Activated naive CD4-positive, alpha-beta T cell (primary cell): ENCODE results near the gene KIF13A.
"Not testable (repeated sequence)": the region's sequence is repeated elsewhere in the genome, so short reads cannot be mapped to it uniquely, and the experiment has no call there.

Experiments
- DNase-seq, 4 experiments: peaks; one replicate each; lab custom pipeline; 2025; lab: John Stamatoyannopoulos, UW

Gene KIF13A

DNA sequence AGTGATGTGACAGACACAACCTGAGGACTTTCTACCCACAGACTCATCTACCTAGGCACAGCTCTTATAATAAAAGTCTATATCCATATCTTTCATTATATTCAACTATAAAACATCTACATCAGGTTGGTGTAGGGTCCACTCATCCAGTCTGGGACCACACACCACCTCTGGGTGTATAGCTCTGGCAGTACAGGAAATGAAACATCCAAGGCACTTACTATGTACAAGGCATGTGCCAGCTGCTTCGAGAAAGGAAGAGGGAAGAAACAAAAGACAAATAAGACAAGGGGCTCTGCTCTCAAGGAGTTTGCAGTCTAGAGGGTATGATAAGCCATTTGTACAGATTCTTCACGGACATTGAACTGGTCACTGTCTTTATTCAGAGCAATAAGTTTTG, 18.6 kb downstream of the KIF13A start:
- no peak for DNase-seq

DNA sequence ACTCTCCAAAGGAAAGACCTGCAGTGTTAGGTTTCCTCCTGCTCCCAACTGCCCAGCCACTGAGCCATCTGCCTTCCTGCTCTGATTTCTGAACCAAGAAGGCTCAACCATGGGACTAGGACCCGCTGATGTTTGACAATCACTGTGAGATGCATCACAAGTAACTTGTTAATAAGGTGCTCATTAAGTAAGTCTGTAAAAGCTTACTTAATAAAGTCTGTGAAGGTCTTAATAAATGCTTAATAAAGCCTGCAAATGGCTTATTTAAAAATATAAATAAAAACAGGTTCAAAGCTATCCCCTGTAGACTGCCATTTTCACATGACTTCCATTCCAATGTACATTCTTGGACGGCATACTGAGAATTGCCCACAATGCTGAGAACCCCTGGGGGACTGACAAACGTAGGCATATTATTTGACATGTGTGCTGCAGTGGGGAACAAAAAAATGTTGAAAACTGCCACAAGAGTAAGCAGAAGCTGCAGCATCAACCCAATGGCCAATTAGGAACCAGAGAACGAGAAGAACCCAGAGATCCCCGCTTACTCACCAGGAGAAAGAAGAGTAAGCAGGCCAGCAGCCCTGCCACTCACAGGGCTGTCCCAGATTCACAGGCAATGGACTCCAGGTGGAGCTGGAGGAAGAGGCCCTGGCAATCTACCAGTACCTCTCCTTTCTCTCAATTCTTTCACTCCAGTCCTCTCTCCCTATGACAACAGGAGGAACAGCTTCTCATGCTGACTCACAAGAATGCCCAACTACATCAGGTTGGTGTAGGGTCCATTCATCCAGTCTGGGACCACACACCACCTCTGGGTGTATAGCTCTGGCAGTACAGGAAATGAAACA, 19.5 kb downstream of the KIF13A start:
- DNase-seq = no peak

DNA sequence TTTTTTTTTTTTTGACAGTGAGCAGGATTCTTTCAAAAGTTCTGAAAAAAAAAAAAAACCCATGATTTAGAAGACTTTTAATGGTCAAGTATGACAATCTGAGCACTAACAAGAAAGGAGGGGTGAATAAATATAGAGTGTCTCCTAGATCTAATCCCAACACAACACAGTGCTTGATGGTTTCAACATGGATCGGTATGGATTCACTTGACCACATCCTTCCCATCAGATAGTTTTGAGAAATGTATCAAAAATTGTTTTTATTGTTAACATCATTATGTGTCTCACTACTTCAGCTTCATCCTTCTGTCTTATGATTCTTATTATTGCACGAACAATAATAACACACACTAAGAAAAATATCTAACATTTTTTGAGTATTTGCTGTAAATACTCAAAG, 21.0 kb downstream of the KIF13A start:
- no peak for DNase-seq

DNA sequence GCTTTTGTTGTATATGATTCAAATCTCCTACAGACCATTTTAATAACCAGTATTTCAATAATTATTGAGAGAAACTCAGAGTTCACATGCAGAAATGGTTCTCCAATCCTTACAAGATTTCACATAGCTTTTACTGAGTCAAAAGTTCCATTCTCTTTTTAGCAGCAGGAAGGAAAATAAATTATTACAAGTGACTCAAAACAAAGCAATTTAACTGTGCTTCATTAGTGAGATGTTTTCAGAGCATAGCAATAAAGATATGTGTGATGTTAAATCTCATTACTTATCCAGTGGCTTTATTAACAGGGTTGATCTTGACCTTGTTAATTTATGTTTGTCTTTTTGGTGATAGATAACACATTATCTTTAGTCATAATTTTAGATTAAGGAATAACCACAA, 22.0 kb downstream of the KIF13A start:
- no peak for DNase-seq

DNA sequence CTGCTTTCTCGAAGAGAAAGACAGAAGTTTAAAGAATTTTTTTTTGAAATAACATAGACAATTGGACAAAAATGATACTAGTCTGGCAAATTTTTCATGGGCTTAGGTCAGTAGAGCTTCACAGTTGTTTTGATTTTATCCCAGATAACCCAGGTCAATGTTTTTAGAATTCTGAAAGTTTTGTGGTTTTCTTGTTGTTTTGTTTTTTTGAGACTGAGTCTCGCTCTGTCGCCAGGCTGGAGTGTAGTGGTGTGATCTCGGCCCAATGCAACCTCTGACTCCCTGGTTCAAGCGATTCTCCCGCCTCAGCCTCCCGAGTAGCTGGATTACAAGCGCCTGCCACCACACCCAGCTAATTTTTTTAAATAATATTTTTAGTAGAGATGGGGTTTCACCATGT, 22.8 kb downstream of the KIF13A start:
- DNase-seq = no peak

DNA sequence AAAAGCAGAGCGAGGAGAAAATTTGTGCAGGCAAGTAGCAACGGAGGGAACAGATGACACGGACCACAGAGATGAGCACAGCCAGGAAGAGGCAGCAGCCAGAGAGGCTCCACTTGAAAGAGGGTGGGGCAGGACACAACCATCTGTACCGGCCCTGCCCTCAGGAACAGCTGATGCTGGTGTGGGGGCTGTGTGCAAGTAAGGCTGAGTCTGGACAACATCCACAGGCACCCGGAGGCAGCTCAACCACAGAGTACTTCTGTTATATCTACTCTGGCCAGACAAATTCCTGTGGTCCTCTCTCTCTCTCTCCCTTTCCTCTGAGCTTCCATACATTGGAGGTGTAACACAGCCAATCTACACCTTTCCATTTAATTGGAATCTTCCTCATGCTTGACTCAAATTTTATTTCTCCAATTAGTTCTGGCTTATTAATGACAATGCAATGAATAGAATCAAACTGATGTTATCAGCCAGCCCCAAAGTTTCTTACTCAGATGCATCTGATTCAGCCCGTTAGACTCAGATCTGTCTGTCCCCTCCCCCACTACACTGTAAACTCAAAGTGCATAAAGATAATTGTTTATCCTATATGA, 24.9 kb downstream of the KIF13A start:
- DNase-seq = no peak

DNA sequence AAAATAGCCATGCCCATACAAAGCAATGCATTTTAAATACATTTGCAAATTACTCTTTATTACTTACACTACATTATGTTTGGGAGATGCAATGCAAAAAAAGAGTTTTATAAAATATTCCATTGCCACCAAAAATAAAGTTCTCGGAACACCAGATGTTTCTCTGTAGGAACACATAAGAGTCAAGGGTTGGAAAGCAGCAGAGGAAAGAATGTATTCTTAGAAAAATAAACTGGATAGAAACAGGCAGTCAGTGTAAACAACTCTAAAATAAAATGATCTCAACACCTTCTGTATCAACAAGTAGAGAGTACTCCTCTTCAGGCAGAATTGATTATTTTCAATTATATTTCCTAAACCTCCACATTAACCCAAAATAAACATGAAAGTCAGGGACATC, 28.1 kb downstream of the KIF13A start:
- no peak for DNase-seq

DNA sequence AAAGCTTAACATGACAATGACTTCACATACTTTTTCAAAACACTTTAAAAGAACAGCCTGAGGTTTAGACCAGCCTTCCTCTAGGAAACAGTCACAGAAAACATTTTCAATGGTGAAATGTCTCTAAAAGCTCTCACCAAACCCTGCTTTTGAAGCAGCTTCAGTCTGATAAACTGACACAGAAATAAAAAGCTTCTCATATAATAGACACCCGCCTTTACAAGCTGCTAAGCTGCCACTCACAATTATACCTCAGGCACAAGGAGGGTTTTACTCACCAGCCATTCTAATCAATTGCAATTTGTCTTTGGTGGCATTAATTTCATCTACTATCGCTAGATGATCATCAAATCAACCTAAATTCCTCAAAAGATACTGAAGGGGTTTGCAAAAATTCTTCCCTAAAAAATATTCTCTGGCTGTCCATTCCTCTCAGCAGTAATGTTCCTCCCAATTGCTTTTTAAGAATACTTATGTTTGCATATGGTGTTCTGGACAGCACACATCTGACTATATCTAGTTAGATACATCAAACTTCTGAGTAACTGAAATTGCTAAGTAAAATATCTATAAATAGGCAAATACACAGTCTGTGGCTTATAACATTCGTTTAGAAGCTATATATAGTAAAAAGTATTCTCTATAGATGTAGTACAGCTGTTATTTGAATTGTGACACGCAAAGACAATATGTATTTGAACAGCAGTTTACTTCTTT, 29.4 kb downstream of the KIF13A start:
- no peak for DNase-seq

DNA sequence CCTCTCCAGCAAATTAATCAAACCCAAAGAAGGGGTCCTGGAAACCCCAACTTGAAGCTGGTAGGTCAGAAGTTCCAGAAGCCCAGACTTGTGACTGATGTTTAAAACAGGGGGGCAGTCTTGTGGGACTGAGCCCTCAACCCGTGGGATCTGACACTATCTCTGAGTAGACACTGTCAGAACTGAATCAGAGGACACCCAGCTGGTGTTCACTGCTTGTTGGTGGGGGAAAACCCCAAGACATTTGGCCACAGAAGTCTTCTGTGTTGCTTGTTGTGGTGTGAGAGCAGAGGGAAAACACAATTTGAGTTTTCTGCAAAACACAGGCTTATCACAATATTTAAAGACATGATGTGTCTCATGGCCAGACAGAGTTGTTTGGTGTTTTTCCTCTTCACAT, 29.9 kb downstream of the KIF13A start:
- DNase-seq = no peak

DNA sequence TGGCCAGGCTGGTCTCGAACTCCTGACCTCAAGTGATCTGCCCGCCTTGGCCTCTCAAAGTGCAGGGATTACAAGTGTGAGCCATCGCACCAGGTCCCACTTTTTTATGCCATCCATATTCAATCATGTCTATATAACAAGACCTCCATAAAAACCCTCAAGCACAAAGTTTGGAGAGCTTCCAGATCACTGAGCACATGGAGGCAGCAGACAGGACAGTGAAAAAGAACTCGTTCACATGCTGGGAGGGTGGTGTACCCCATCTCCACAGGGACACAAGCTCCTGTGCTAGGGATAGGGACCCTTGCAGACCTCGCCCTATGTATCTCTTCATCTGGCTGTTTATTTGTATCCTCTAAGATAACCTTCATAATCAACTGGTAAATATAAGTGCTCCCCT, 30.3 kb downstream of the KIF13A start:
- no peak for DNase-seq

DNA sequence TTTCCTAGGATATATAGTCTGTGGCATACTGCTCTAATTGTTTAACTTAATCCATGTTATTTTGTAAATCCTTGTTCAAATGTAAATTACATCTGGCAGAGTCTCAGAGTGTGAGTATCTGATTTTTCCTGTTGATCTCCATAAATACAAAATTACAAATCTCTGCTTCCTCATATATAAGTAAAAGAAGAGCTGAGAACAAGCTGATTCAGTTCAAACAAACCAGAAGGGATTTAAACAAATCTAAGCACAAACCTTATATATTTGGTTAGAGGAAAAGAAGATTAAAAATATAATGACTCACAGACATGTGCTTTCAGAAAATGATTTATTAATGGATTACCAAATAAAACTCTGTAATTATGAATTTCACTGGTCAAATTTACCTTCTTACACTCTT, 37.3 kb downstream of the KIF13A start:
- no peak for DNase-seq

DNA sequence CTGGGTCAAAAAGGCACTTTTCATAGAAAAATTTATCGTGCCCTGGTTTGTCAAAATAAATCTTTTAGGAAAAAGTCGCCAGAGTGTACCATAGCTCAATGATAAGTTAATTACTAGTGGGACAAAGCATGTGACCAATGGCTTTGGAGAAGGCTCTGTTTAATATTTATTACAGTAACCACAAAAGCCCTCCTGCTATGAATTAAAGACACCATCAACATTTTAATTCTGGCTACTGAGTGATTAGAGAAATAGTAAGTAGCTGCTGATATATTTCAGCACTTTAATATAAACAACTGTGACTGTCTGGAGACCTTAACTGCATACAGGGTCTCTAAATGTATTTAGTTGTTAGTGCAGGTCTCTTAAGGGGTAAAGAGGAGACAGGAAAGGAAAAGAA, 38.3 kb downstream of the KIF13A start:
- DNase-seq = no peak

DNA sequence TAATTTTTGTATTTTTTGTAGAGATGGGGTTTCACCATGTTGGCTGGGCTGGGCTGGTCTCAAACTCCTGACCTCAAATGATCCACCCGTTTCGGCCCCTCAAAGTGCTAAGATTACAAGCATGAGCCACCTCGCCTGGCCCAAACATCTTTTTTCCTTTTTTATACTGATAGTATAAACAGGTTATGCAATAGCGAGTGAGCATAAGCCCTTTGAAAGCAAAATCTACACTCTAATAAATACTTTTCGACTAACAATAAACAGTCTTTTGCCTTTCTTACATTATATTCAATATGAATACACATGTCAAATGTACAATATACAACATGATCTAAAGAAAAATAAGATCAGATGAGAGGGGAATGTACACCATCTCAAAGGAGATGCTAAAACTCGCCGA, 38.7 kb downstream of the KIF13A start:
- no peak for DNase-seq

DNA sequence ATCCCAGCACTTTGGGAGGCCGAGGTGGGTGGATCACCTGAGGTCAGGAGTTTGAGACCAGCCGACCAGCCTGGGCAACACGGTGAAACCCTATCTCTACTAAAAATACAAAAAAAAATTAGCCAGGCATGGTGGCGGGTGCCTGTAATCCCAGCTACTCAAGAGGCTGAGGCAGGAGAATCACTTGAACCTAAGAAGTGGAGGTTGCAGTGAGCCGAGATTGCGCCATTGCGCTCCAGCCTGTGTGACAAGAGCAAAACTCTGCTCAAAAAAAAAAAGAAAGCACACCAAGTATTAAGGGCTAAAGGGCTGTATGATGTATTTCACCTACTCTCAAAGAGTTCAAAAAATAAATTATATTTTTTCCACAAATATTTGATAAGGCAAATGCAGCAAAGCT, 39.9 kb downstream of the KIF13A start:
- not testable (repeated sequence) for DNase-seq

DNA sequence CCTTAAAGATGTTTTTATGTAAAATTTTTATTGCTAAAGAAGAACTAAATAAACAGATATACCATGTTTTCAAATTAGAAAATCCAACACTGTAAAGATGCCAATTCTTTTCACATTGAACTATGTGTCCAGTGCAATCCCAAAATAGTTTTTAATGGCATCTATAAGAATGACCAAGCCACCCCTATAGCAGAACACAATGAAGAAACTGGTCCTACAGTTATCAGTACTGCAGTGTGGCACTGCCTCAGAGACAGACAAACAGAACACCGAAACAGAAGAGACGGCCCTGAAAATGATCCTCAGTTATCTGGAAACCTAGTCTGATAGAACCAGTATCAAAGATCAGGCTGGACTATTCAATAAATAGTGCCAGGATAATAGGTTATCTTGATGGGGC, 41.9 kb downstream of the KIF13A start:
- no peak for DNase-seq

DNA sequence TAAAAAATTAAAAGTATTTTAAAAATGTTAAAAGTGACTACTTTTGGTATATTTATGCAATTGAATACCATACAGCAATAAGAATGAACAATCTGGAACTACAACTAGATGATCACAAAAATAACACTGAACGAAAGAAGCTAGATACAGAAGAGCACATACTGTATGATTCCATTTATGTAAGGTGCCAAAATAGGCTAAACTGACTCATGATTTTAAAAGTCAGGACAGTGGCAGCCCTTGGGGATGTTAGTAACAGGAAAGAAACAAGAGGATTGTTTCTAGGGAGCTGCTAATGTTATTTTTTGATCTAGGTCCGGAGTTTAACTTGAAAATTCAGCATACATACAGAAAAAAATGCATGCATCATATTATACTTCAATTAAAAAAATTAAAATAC, 42.3 kb downstream of the KIF13A start:
- no peak for DNase-seq

DNA sequence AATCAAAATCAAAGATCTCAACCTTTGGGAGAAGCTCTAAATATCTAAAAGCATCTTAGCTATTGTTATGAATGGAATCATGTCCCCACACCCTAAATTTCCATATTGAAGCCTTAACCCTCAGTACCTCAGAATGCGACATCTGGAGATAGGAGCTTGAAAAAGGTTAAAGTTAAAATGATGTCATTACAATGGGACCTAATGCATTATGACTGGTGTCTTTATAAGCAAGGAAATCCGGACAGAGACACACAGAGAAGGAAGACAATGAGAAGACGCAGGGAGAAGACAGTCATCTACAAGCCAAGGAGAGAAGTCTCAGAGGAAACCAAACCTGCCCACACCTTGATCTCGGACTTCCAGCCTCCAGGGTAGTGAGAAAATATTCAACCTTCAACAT, 46.1 kb downstream of the KIF13A start:
- DNase-seq = no peak

DNA sequence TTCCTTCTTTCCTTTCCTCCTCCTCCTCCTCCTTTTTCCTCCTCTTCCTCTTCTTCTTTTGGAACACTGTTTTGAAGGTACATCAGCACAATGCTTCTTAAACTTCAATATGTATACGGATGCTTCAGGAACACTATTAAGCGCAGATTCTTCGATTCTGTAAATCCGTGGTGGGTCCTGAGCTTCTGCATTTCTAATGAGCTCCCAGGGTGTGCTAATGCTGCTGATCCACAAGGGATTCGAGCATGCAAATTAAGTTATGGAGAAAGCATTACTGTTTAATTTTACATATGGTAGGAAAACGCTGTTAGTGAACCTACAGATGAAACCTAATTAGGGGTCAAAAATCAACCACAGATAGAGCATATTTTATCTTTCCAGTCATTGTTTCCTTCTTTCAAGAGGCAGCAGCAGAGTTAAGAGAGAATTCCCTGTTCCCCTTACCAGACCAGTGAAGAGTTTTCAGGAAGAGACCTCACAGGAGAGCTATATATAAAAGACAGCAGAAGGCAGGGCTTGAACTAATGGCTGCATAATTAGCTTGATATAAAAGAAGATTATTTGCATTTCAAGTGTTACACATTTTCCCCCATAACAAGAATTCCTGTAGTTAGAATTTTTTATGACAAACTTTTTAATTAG, 47.2 kb downstream of the KIF13A start:
- no peak for DNase-seq

DNA sequence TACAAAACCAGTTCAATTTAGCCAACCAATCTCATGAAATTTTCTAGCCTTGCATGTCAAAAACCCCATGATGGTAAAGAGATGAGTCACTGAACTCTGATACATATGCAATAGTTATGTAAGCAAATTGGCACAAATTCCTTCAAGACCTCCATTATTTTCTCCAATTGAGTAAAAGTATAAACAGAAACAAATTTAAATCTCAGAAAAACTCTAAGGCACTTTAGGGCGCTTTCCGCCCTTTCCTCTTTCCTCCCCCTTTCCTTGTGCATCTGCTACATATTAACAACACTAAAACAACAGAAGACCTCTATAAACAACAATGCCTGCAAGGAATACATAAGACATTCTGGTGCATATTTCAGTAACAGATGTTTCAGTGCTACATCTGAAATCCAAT, 48.5 kb downstream of the KIF13A start:
- DNase-seq = no peak

DNA sequence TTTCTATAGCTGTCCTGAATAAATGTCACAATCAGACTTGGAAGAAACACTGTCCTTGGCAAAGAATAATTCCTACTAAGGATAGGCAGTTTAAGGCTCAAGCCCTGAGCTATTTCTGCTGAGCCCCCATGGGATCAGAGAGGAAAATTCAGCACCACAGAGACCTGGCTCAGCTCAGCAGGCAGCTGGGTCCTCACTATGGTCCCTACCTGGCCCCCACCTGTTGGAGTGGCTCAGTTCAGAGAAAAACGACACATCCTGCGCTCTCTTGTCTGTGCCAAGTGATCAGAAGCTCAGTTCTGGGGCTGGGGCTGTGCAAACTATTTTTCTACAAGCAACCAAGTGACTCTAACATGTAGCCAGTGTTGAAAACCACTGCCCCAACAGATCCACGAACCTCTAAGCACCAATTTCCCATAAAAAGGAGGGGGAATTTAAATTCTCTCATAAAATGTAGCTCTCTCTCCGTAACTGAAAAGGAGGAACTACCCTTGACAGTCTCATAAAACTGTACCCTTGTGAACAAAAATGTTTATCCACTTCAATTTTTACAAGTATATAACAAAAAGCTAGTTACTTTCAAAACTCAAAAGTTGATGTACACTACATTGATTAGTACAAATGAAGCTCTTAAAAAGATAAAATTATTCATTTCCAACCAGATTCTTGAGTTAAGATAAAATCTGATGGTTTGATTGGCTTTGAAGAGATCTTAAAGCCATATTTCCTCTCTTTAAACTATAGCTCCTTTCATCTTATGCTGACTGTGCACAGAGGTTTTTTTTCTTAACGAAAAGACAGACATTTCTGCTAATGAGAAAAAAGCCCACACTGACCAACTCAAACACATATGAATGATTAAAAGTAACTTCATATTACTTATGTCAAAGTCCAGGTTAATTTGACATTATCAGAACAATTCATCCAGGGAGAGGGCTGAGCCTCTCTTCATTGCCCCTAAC, 52.0 kb downstream of the KIF13A start:
- DNase-seq = no peak

DNA sequence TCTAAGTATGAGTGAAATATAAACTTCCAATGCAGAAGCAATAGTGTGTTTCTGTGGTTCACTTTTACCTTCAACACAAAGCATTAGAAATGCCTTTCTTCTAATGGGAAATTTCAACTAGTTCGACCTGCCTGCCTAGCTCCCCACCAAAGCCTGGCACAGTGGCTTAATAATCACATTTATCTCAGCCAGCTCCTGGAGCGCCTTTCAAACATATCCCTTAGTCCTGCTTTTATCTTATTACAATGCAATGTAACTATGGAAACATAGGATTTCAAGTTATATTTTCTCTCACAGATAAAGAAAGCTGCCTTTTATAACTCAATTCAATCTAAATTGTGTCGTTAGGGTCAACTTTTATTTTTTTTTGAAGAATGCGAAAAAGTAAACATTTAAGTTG, 53.7 kb downstream of the KIF13A start:
- no peak for DNase-seq
